ENCODE measurements around the gene CD7. TPM values are rescaled to one million over a fixed set of nuclear protein-coding genes. Genes with fewer than 3 reads are reported as not detected.

CD7 gene
- polyA plus RNA-seq, 1 donor from 2014 or later = not detected

- Histone ChIP-seq H2AFZ (ENCODE audit: low read depth, low read length) (no peak overlapping the region), H3K27me3 (ENCODE audit: insufficient read depth, low read depth, low read length) (peaks cover 14% of the 10 kb centered on the region)
Observed at GRCh38 chr17:82327757-82328140, 10.3 kb upstream of the CD7 start.

GRCh38 chr17:82327289-82327688 lies 9.9 kb upstream of the CD7 start:
- Histone ChIP-seq H3K36me3 (ENCODE audit: insufficient read depth, low read length) (no peaks in the 10 kb centered on the region), H2AFZ (ENCODE audit: low read depth, low read length) (no peak overlapping the region), H3K4me3 (ENCODE audit: low read length) (no peak overlapping the region), H3K79me2 (replicated peaks; ENCODE audit: insufficient read depth, low read length) (no peaks in the 10 kb centered on the region), H3K9me3 (ENCODE audit: low read length) (no peaks in the 10 kb centered on the region), H3K9ac (ENCODE audit: low read length) (no peak overlapping the region), H4K20me1 (ENCODE audit: insufficient read depth) (no peaks in the 10 kb centered on the region), H3K4me2 (ENCODE audit: low read length) (no peak overlapping the region), H3F3A (ENCODE audit: insufficient read depth, low read length, poor library complexity, severe bottlenecking) (no peaks in the 10 kb centered on the region), H3K27ac (ENCODE audit: low read length) (no peak overlapping the region), H3K9me2 (ENCODE audit: insufficient read depth, low read length) (no peaks in the 10 kb centered on the region), H3K27me3 (ENCODE audit: insufficient read depth, low read depth, low read length) (peaks cover 9% of the 10 kb centered on the region)
- TF ChIP-seq SMC3 (conservative IDR thresholded peaks at IDR 0.05; ENCODE audit: poor library complexity) = no peak
- TF ChIP-seq EZH2 (IDR thresholded peaks at IDR 0.05; ENCODE audit: borderline replicate concordance, insufficient read depth, low read length, poor library complexity, severe bottlenecking) = no peak
- TF ChIP-seq POLR2AphosphoS5 (IDR thresholded peaks at IDR 0.05) = no peak
- no peak for TF ChIP-seq MXI1 (conservative IDR thresholded peaks at IDR 0.05; ENCODE audit: poor library complexity, severe bottlenecking)
- no peak for TF ChIP-seq CTCF (IDR thresholded peaks at IDR 0.05; ENCODE audit: poor library complexity, severe bottlenecking)
- no peak for TF ChIP-seq TAF1 (IDR thresholded peaks at IDR 0.05; ENCODE audit: low read depth)
- no peak for TF ChIP-seq EP300 (conservative IDR thresholded peaks at IDR 0.05; ENCODE audit: poor library complexity, severe bottlenecking)

More at GRCh38 chr17:82327757-82328140, 10.3 kb upstream of the CD7 start:
- no peaks in the 10 kb centered on the region for H4K20me1 ChIP-seq (ENCODE audit: insufficient read depth)
- H3K4me2 ChIP-seq (ENCODE audit: low read length) = no peak overlapping the region
- H3K9me3 ChIP-seq (ENCODE audit: low read length) = no peaks in the 10 kb centered on the region
- no peaks in the 10 kb centered on the region for H3K79me2 ChIP-seq (replicated peaks; ENCODE audit: insufficient read depth, low read length)
- no peaks in the 10 kb centered on the region for H3K9me2 ChIP-seq (ENCODE audit: insufficient read depth, low read length)
- H3F3A ChIP-seq (ENCODE audit: insufficient read depth, low read length, poor library complexity, severe bottlenecking) = no peaks in the 10 kb centered on the region
- no peak overlapping the region for H3K4me3 ChIP-seq (ENCODE audit: low read length)
- no peak overlapping the region for H3K9ac ChIP-seq (ENCODE audit: low read length)
- H3K27ac ChIP-seq (ENCODE audit: low read length) = no peak overlapping the region
- H3K36me3 ChIP-seq (ENCODE audit: insufficient read depth, low read length) = no peaks in the 10 kb centered on the region
- TF ChIP-seq SMC3 (conservative IDR thresholded peaks at IDR 0.05; ENCODE audit: poor library complexity) = no peak
- no peak for TF ChIP-seq TAF1 (IDR thresholded peaks at IDR 0.05; ENCODE audit: low read depth)
- no peak for TF ChIP-seq EP300 (conservative IDR thresholded peaks at IDR 0.05; ENCODE audit: poor library complexity, severe bottlenecking)
- no peak for TF ChIP-seq RAD21 (conservative IDR thresholded peaks at IDR 0.05)
- TF ChIP-seq CTCF (IDR thresholded peaks at IDR 0.05; ENCODE audit: poor library complexity, severe bottlenecking) = no peak
- TF ChIP-seq REST (IDR thresholded peaks at IDR 0.05; ENCODE audit: borderline replicate concordance) = no peak
- no peak for TF ChIP-seq POLR2AphosphoS5 (IDR thresholded peaks at IDR 0.05)
- no peak for TF ChIP-seq EZH2 (IDR thresholded peaks at IDR 0.05; ENCODE audit: borderline replicate concordance, insufficient read depth, low read length, poor library complexity, severe bottlenecking)
- TF ChIP-seq MXI1 (conservative IDR thresholded peaks at IDR 0.05; ENCODE audit: poor library complexity, severe bottlenecking) = no peak
